Stimulated activated CD4-positive, alpha-beta T cell treated with anti-CD3 and anti-CD28 coated beads, Interleukin-4, amount 100 ng/mL, for 48 hours (primary cell): ENCODE measurements around the gene C10orf62.
A peak's percentile ranks its signal among the peaks of the same experiment; 100 is the strongest.
"Not testable (repeated sequence)": the region's sequence is repeated elsewhere in the genome, so short reads cannot be mapped to it uniquely, and the experiment has no call there.

Experiments used
- DNase-seq, 2 donors: peaks; one replicate each; pipeline ENCODE4 v3.0.0-alpha.2; 2020; ENCODE audit warnings: low read depth in 2 of 2

C10orf62 gene, protein sequence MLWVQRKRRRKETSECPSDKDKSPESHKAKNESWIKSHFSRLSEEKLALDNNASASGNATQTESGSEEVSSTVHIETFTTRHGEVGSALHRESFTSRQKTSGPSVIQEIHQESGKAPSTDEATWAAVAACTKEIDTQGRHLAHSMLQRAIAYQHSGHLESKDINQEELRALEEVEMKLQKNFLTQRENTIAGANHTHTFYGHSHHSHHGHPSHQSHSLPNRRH

DNA sequence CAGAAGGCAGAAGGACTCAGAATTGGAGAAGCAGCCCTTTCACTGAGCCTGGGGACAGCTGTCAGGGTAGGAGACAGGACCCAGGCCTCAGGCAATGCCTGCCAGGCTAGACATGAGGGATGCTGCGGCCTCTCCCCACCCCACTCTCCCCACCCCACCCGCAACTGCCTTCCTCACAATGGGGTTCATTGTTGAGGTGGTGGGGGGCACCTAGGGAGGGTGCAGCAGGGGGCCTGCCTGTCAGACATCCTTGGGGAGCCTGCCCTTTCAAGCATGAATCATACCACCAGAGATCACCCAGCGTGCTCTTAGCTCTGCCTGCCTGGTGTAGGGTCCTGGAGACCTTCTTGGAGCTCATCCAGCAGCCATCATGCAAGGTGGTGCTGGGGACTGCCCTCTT, at the start of gene C10orf62:
TSS of gene C10orf62 (plus strand) at position 243 of the 400 bp plus-strand sequence. CDS start 177 bp downstream, outside the sequence.
- DNase-seq: no peak

DNA sequence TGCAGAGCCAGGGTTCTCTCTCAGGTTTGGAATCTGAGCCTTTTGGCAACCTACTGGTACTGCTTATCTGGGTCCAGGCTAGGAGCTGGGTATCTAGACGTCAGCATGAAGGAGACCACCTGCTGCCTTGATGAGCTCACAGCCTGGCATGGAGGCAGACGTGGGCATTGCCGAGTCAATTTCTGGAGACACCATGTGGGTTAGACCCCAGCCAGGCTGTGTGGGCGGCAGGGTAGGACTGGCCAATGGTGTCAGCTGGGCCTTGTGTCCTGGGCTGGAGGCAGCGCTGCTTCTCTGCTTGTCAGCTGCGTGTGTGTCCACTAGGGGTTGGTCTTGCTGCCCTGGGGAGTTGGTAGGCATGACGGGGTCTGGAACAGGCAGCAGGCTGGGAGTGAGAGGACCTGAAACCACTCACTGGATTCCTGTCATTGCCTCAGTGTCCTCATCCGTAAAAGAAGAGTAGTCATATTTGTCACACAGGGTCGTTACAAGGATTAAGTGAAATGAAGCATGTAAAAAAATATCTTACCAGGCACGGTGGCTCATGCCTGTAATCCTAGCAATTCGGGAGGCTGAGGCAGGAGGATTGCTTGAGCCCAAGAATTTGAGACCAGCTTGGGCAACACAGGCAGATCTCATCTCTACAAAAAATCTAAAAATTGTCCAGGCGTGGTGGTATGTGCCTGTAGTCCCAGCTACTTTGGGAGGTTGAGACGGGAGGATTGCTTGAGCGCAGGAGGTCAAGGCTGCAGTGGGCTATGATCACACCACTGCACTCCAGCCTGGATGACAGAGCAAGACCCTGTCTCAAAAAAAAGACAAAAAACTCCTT, 48.6 kb upstream of the C10orf62 start:
- no peak for DNase-seq

DNA sequence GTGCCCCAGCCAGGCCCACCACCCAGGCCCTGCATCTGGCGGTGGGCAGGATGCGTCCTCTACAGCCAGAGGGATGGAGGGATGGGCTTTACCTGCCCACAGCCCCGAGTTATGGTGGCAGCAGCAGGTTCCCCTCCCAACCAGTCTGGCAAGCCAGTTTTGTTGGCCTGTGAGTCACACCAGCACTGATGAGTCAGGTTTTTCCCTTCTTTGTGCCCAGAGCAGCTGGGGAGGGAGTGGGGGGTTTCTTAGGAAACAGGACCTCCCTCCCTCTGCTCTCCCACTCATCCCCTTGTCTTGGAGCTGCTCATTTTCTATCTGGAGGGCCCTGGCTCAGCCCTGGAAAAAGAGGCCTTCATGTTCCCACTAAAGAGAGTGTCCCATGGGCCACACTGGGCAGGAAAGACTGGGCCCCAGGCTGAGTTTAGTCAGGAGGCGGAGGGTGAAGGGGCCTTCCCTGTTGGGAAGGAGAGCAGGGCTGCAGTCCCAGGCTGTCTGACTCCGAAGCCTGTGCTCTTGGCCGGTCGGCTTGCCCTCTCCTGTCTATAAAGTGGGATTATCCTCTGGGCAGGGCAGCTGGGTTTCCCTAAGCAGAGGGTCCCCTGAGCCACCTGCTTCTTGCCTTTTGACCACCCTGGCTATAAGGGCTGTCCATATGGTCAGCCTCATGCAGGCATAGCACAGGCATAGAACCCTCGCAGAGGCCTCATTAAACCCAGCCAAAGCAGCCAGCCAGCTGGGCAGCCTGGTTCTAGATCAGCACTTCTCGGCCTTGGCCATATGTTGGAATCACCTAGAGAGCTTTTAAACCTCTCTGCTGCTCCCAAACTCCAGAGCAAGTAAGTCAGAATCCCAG, 47.1 kb upstream of the C10orf62 start:
- peak in 1 of 2 donors; percentile 28 for DNase-seq

GRCh38 chr10:97543025-97543546, 46.4 kb upstream of the C10orf62 start:
- DNase-seq: peak; percentile 57 to 69

DNA sequence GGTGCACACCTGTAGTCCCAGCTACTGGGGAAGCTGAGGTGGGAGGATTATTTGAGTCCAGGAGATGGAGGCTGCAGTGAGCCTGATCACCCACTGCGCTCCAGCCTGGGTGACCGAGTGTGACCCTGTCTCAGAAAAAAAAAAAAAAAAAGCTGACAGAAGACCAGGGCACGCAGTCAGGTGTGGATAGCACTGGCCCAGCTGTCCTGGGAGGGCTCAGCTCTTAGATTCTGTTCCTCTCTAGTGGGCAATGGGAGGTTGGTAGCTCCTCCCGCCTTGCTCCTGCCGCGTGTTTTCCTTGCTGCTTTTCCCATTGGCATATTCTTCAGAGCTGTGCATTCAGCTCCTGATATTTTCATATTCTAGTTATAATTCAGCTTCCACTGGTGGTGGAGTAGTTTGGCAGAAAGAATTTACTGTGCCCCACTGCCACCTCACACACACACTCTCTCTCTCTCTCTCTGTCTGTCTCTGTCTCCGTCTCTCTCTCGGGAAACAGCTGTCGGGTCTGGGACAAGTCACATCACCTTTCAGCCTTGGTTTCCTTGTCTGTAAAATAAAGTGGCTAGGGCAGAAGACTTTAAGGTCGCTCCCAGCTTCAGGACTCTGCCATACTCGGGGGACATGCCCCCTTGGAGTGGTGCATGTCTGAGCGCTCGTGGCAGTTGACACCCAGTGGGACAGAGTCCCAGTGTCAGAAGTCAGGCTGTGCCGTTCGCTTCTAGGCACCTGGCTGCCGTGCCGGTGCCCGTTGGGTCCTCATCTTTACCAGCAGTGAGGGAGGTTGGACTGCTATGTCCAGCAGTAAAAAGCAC, 42.9 kb upstream of the C10orf62 start:
- no peak for DNase-seq

- no peak for DNase-seq
Observed at GRCh38 chr10:97547271-97547600, 42.3 kb upstream of the C10orf62 start.

DNA sequence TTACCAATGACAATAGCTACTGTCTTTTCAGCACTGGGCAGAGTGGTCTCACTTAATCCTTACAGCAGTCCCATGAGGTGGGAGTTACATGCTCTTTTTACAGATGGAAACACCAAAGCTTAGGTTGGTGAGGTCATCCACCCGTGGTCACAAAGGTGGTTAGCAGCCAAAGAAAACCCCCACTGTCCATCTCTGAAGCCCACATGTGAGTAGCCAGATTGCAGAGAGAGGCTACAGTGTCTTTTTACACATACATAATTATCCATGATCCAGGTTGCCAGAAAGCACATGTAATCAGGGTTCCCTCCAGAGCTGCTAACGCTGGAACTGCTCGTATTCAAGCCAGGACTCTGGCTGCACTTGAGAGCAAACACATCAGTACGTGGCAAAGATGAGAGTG, 41.6 kb upstream of the C10orf62 start:
- no peak for DNase-seq

DNA sequence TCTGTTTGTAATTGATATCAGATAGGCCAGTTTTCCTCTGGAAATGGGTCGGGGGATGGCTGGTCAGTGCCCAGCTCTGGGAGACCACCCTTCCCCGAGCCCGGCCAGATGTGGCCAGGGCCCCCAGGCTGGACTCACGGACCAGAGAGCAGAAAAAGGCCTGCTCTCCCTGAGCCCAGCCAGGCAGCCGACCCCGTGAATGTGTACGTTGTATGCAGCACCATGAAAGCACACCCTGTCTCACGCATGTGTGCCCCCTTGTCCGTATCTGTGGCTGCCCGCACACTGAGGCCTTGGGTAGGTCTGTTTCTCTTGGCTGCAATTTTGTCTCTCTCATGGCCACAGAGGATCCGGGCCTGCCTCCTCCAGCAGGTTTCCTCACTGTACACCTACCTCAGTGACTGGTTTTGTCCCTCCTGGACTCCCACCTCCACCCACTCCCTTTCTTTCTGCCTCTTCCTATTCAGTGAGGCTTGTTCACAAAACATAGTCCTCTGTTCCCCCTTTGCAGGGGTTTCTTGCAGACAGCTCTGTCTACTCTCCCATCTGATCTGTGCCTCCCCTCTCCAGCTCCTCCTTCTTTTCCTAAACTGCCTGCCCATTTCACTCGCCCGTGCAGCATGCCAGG, 40.6 kb upstream of the C10orf62 start:
- DNase-seq: no peak

GRCh38 chr10:97549587-97550322, 39.8 kb upstream of the C10orf62 start:
- no peak for DNase-seq

GRCh38 chr10:97550336-97551149, 39.0 kb upstream of the C10orf62 start:
- DNase-seq: no peak

GRCh38 chr10:97551271-97551670, 38.2 kb upstream of the C10orf62 start:
- no peak for DNase-seq

DNA sequence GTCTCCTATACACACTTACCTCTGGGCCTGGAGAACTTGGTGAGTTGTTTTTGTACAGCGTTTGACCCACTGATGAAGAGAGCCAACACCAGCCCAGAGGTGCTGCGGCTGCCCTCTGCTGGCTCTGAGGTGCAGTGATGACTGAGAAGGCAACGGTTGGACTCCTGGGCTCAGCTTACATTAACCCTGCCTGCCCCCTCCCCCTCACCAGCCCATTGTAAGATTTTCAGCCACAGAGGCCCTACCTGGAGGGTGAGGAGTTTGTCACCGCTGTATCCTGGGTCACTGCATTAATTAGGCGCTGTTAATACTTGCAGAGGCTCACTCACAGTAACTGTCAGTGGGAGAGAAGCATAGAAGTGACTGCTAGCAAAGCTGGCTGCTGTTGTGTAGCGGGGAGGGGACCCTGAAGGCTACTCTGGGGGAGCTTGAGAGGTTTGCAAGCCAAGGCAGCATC, 35.9 kb upstream of the C10orf62 start:
- DNase-seq: peak; percentile 45 to 52

DNA sequence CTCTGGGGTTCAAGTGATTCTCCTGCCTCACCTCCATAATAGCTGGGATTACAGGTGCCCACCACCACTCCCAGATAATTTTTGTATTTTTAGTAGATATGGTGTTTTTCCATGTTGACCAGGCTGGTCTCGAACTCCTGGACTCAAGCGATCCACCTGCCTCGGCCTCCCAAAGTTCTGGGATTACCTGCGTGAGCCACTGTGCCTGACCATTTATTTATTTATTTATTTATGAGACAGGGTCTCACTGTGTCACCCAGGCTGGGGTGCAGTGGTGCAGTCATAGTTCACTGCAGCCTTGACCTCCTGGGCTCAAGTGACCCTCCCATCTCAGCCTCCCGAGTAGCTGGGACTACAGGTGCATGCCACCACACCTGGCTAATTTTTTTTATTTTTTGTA, 35.2 kb upstream of the C10orf62 start:
- not testable (repeated sequence) for DNase-seq

- DNase-seq: not testable (repeated sequence)
Observed at GRCh38 chr10:97555541-97555940, 34.0 kb upstream of the C10orf62 start.

- not testable (repeated sequence) for DNase-seq
Observed at GRCh38 chr10:97560731-97561381, 28.7 kb upstream of the C10orf62 start.

DNA sequence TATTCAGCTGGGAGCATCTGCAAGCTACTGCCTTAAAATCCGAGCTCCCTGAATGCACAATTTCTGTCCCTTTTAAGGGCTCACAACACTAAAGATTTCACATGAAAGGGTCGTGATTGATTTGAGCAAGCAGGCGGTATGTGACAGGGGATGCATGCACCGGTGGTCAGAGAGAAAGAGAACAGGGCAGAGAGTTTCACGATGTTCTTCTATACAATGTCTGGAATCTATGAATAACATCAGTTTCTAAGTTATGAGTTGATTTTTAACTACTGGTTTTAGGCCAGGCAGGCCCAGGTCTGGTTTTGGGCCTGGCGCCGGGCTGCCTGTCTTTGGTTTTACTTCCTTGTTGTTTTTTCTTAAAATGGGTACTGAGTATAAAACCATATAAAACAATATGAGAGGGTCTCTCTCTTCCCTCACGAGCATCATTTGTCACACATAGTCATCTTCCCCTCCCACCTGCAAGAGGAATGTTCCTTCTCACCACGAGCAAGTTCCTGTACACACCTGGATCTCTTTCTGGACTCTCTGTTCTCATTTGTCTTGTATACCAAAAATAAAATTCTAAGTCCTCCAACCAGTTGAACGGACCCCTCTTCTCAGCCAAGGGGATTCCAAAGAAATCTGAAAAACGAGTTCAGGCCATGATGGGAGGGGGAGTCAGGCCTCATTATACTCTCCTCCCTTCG, 28.0 kb upstream of the C10orf62 start:
- not testable (repeated sequence) for DNase-seq

GRCh38 chr10:97562329-97562728, 27.2 kb upstream of the C10orf62 start:
- not testable (repeated sequence) for DNase-seq

GRCh38 chr10:97563337-97563736, 26.2 kb upstream of the C10orf62 start:
- no peak for DNase-seq
